Stimulated activated naive CD8-positive, alpha-beta T cell treated with anti-CD3 and anti-CD28 coated beads, Interleukin-15, Interleukin-2, amounts not matched to agents 100 U/mL and 50 U/mL, for 24 hours (primary cell): ENCODE results near the gene SLC16A4.
A peak's percentile ranks its signal among the peaks of the same experiment; 100 is the strongest.

ENCODE experiments used
- ATAC-seq: fragments of 150-1000 bp; cut with Tn5 transposase; one replicate; pipeline ENCODE4 v1.10.0; 2021
- DNase-seq: peaks from one replicate; pipeline ENCODE4 v3.0.0; 2021

Gene SLC16A4

DNA sequence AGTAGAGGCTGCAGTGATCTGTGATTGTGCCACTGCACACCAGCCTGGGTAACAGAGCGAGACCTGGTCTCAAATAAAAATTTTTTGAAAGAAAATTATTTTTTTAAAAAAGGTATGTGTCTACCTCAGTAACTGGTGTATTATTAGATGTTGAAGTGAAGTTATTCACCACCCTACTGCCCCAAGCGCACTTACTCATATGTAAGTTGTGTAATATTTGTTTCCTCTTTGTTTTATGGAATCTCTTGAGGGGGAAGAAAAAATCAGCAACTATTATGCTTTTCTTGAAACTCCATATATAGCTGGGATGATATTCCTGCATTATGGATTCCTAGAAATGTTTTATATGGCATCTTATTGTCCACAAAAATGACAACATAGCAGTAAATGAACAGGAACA lies 30.4 kb downstream of the SLC16A4 start:
- ATAC-seq (no peak), DNase-seq (no peak)

GRCh38 chr1:110356379-110356778 lies 34.4 kb downstream of the SLC16A4 start:
- ATAC-seq (no peak), DNase-seq (no peak)

GRCh38 chr1:110355321-110355720 lies 35.5 kb downstream of the SLC16A4 start:
- DNase-seq (no peak), ATAC-seq (peak; percentile 77)

GRCh38 chr1:110350360-110350759 lies 40.5 kb downstream of the SLC16A4 start:
- ATAC-seq (no peak), DNase-seq (no peak)

GRCh38 chr1:110348771-110349170 lies 42.1 kb downstream of the SLC16A4 start:
- DNase-seq (no peak), ATAC-seq (no peak)

DNA sequence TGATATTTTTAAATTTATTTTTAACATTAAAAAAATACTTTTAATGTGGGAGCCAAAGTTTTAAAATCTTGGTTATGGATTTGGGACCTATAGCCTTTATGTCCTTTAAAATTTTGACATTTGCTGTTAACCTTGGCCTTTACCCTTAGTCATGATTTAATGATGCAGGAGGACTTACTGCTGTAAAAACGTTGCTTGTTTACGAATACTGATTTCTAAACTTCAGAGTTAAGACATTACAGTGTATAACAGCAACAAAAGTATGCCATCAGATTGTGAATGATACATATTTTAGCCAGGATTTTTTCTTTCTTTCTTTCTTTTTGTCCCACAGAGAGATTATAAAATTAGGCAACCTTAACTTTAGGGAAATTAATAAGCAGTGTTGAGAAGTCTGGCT lies 42.8 kb downstream of the SLC16A4 start:
- DNase-seq (no peak), ATAC-seq (no peak)

GRCh38 chr1:110347182-110347893 lies 43.5 kb downstream of the SLC16A4 start:
- DNase-seq = no peak
- no peak for ATAC-seq

DNA sequence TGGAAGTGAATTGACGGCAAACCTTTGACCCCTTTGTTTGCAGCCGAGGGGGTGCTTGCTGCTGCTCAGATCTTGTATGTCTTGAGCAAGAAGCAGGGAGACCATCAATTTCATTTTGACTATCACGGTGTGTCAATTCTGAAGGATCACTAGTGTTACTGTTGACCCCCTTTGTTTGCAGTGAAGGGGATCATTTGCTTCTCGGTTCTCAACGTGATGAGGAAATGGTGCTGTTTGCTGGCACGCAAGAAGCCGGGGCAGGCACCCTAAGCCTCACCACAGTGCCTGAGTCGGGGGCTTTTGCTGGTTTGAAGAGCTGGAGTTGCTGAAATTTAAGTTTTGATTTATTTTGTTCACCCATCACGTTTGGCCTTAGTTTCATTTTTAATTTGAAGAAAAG lies 44.1 kb downstream of the SLC16A4 start:
- ATAC-seq (no peak), DNase-seq (no peak)

- DNase-seq (no peak), ATAC-seq (no peak)
Observed at GRCh38 chr1:110345480-110345879, 45.3 kb downstream of the SLC16A4 start.

- ATAC-seq (no peak), DNase-seq (no peak)
Observed at GRCh38 chr1:110344152-110344551, 46.7 kb downstream of the SLC16A4 start.

DNA sequence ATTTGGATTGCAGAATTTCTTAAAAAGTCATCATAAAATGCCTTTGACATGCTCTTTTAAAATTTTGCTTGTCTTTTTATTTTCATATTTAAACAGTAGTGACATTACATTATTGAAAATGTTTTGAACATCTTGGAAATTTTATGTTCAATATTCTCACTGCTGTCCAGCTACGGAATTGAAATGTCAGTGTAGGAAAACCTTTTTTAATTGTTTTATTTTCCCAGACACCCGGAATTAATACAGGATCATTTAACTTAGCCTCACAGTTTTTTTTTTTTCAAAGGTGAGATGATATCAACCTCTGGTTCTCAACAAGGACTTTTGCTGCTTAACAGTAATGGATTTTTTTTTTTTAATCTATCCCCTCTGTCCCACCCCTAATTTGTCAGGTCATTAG lies 47.6 kb downstream of the SLC16A4 start:
- ATAC-seq (no peak), DNase-seq (no peak)

- ATAC-seq (no peak), DNase-seq (no peak)
Observed at GRCh38 chr1:110341872-110342331, 48.9 kb downstream of the SLC16A4 start.

GRCh38 chr1:110341146-110341871 lies 49.5 kb downstream of the SLC16A4 start:
- no peak for DNase-seq
- ATAC-seq = no peak

GRCh38 chr1:110340207-110340468 lies 50.7 kb downstream of the SLC16A4 start:
- DNase-seq (no peak), ATAC-seq (no peak)

GRCh38 chr1:110339407-110340206 lies 51.2 kb downstream of the SLC16A4 start:
- DNase-seq = peak; percentile 72
- peak; percentile 2 for ATAC-seq

DNA sequence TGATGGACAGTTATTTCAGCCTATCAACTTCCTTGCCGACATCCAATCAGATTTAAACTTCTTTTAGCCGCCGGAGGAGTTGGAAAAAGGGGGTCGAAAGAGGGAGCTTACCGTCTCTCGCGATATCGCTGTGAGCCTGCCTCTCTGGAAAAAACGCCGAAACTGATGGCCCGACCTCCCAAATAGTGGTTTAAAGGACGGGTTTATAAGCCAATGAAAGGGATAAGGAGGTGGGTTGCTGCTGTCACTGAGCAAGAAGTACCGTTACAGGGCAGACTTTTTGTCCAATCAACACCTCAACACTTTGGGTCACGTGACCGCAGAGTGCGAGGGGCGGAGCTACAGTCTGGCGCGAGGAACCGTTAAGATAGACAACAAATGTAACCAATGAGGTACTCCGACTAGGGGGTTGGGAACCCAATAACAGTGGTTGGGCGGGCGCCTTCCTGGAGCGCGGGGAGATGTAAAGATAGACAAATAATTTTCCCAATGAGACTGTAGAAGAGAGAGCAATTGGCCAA lies 51.9 kb downstream of the SLC16A4 start, which contains the start of gene RBM15:
TSS of gene RBM15 (plus strand) at position 492 of the 521 bp plus-strand sequence. CDS start at position 521, 29 bp downstream.
- DNase-seq = peak; percentile 92
- peak; percentile 83 for ATAC-seq

DNA sequence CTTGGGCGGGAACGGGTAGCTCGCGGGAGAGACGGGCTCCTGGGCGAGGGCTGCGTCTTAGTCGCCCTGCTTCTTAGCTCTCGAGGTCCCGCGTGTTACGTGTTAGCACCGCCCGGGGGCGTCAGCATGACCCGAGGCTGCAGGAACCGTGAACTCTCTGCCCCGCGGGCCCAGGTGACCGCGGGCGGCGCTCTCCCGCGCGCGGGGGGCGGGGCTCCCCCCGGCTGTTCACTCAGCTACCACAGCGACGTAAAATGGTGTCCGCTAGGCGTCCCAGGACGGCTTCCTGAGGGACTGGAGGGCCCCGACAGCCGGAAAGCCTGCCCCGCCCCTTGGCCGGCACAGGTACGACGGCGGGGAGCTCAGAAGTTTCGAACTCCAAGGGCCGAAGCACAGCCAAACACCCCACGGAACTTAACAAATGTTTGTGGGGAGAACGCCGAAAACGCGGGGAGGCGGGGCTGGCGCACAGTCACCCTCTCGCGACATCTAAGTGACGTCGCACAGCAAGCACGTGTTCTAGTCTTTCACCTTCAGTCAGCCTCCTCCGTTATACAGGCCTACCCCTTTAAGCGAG lies 52.4 kb downstream of the SLC16A4 start:
- peak; percentile 92 for DNase-seq
- ATAC-seq = peak; percentile 80

DNA sequence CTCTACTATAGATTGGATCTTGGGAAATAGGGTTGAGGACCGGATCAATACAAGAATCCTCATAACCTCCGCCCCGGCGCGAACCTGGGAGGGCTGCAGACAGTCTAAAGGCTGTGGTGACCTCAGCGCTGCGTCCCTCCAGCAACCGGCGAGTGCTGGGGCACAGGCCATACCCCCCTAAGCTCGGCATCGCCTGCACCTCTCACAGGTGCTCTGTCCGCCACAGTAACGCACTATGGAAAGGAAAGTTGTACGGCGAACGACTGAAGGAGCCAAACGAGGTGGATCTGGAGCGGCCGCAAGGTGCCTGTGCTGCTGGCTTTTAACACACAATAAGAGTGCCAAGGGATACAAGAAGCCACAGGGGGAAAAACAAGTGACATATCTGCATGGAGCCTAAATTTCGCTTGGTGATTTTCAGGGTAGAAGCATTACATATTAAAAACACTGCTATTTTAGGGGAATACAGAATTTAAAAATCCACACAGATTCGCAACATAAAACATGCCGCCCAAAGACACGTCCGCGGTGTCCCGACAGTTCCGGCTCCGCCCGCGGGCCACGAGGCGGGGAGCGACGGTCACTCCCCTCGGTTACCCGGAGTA lies 53.0 kb downstream of the SLC16A4 start:
- DNase-seq (peak; percentile 63), ATAC-seq (no peak)

GRCh38 chr1:110336300-110337039 lies 54.4 kb downstream of the SLC16A4 start:
- ATAC-seq = no peak
- DNase-seq = no peak

DNA sequence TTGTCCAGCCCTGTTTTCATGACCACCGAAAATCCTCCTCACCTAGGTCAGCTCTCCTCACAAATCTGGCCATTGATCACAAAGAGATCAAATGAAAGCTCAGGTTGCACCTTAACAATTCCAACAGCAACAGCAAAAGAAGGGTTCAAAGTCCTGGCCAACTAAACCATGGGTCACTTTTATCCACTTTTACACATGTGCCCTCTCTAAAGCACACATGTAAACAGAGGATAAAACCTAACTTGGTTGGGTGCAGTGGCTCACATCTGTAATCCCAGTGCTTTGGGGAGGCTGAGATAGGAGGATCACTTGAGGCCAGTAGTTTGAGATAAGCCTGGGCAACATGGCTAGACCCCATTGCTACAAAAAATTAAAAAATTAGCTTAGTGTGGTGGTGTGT lies 55.6 kb downstream of the SLC16A4 start:
- DNase-seq = no peak
- no peak for ATAC-seq

- ATAC-seq = no peak
- DNase-seq = no peak
Observed at GRCh38 chr1:110328700-110329099, 62.1 kb downstream of the SLC16A4 start.
